C4-2B (cell line): Measurements from ENCODE around the gene ANKRD11.
"Not testable (repeated sequence)": the region's sequence is repeated elsewhere in the genome, so short reads cannot be mapped to it uniquely, and the experiment has no call there.

ENCODE experiments used
- H3K27ac ChIP-seq: fragments of 450-650 bp; 2 replicates; pipeline ENCODE4 v1.5.1; 2017
- CTCF ChIP-seq: fragments of 450-650 bp; conservative IDR thresholded peaks from 2 replicates; pipeline ENCODE4 v1.5.1; 2017; ENCODE audit warnings: mild to moderate bottlenecking
- ZFX ChIP-seq: fragments of 450-650 bp; IDR thresholded peaks from 2 replicates; pipeline ENCODE4 v1.6.1; 2017

Gene ANKRD11

GRCh38 chr16:89476811-89477261 is 13.5 kb downstream of the ANKRD11 start:
- H3K27ac ChIP-seq, result no peak overlapping the region
- TF ChIP-seq ZFX (no peak), CTCF (no peak)

DNA sequence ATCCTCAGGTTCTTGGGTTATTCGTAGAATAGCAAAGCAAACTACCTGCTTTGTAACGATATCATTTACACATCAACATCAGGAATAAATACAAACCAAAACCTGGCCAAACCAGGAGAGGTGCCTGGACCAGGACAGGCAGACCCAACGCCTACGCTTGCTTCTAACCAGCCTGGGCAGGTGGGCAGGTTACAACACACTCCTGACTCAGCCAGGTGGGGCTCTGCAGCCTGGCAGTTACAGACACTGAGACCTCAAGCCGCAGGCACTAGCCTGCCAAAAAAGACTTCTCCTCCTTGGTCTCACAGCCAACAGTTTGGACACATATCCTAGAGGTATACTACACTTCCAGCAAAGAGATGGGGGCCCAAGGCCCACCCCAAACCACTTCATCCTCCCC is 14.0 kb downstream of the ANKRD11 start:
- no peak for TF ChIP-seq ZFX
- no peak for TF ChIP-seq CTCF
- no peak overlapping the region for H3K27ac ChIP-seq

GRCh38 chr16:89475144-89475543 is 15.2 kb downstream of the ANKRD11 start:
- H3K27ac ChIP-seq, result no peak overlapping the region
- TF ChIP-seq ZFX (no peak), CTCF (no peak)

GRCh38 chr16:89473791-89474414 is 16.5 kb downstream of the ANKRD11 start:
- TF ChIP-seq ZFX, result no peak
- peak overlapping the region; percentile 30; the same call in 1 of the 2 replicates for H3K27ac ChIP-seq

- no peak for TF ChIP-seq CTCF
- TF ChIP-seq ZFX, result no peak
- H3K27ac ChIP-seq, result peak overlapping the region; percentile 30
Observed at GRCh38 chr16:89473136-89473712, 17.1 kb downstream of the ANKRD11 start.

DNA sequence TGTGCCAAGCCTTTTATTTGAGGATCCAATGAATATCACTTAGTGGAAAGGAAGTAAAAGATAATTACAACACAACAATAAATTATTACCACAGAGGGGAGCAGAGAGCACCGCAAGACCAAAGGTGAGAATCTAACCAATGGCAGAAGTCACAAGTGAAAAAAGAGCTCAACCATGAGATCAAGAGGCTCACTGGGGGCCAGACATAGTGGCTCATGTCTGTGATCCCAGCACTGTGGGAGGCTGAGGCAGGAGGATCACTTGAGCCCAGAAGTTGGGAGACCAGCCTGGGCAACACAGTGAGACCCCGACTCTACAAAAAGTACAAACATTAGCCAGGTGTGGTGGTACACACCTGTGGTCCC is 17.7 kb downstream of the ANKRD11 start:
- TF ChIP-seq ZFX (no peak), CTCF (no peak)

DNA sequence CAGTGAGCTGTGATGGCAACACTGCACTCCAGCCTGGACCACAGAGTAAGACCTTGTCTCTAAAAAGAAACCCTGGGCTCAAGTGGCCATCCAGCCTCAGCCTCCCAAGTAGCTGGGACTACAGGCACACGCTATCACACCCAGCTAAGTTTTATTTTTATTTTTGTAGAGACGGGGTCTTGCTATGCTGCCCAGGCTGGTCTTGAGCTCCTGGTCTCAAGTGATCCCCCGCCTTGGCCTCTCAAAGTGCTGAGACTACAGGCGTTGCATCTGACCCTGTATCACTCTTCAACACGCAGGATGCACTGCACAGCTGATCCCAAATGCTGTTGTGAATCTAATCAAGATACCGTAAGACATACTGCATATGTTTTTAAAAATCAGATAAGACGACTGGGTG is 23.0 kb downstream of the ANKRD11 start:
- H3K27ac ChIP-seq, result no peak overlapping the region
- TF ChIP-seq CTCF, result no peak
- TF ChIP-seq ZFX, result no peak

More for the DNA sequence above, 17.7 kb downstream of the ANKRD11 start:
- peak overlapping the region; percentile 30 for H3K27ac ChIP-seq

- TF ChIP-seq ZFX (no peak), CTCF (no peak)
- no peak overlapping the region for H3K27ac ChIP-seq
Observed at GRCh38 chr16:89466920-89467319, 23.4 kb downstream of the ANKRD11 start.

DNA sequence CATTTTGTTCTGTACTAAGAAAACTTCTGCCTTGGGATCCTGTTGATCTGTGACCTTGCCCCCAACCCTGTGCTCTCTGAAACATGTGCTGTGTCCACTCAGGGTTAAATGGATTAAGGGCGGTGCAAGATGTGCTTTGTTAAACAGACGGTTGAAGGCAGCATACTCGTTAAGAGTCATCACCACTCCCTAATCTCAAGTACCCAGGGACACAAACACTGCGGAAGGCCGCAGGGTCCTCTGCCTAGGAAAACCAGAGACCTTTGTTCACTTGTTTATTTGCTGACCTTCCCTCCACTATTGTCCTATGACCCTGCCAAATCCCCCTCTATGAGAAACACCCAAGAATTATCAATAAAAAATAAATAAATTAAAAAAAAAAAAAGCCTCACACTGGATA is 27.0 kb downstream of the ANKRD11 start:
- H3K27ac ChIP-seq, result not testable (repeated sequence)

GRCh38 chr16:89462639-89463038 is 27.7 kb downstream of the ANKRD11 start:
- not testable (repeated sequence) for H3K27ac ChIP-seq

DNA sequence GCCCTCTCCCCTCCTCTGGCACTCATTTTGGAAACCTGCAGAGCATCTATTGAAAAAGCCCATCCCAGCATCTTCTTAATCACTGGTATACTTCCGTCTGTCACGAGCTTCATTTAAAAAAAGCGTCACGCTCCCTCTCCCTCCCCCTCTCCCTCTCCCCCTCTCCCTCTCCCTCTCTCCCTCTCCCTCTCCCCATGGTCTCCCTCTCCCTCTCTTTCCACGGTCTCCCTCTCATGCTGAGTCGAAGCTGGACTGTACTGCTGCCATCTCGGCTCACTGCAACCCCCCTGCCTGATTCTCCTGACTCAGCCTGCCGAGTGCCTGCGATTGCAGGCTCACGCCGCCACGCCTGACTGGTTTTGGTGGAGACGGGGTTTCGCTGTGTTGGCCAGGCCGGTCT is 28.5 kb downstream of the ANKRD11 start:
- H3K27ac ChIP-seq, result not testable (repeated sequence)
